Measurements from ENCODE around the gene DNAJC13. TPM values are rescaled to one million over a fixed set of nuclear protein-coding genes. Genes with fewer than 3 reads are reported as not detected.

Gene DNAJC13
- total RNA-seq, 1 experiment from 2014 or later = 24.7 TPM

- Histone ChIP-seq H3K79me2 (ENCODE audit: low read length) (no peaks in the 10 kb centered on the region), H3F3A (ENCODE audit: low read length, unreplicated experiment) (no peaks in the 10 kb centered on the region), H3K9me2 (replicated peaks; ENCODE audit: low read length) (no peaks in the 10 kb centered on the region), H3K4me1 (ENCODE audit: insufficient read depth, low read length) (no peaks in the 10 kb centered on the region), H3K4me2 (ENCODE audit: low read length) (no peak overlapping the region), H2AFZ (ENCODE audit: low read length) (no peak overlapping the region), H3K4me3 (ENCODE audit: low read length) (no peak overlapping the region), H3K9ac (ENCODE audit: low read length) (no peak overlapping the region), H3K27ac (ENCODE audit: low read length) (no peak overlapping the region), H4K20me1 (ENCODE audit: low read length) (no peaks in the 10 kb centered on the region), H3K27me3 (ENCODE audit: low read length) (no peaks in the 10 kb centered on the region), H3K36me3 (ENCODE audit: low read depth, low read length) (no peaks in the 10 kb centered on the region), H3K9me3 (ENCODE audit: low read length) (no peaks in the 10 kb centered on the region)
- CTCF ChIA-PET = no interaction called here
- ATAC-seq = no peak
- TF ChIP-seq EZH2 (IDR thresholded peaks at IDR 0.05; ENCODE audit: low read length, unreplicated experiment) (no peak), EZH2phosphoT487 (IDR thresholded peaks at IDR 0.05; ENCODE audit: borderline replicate concordance, low read length) (no peak)
- TF ChIP-seq, protein P1, sequence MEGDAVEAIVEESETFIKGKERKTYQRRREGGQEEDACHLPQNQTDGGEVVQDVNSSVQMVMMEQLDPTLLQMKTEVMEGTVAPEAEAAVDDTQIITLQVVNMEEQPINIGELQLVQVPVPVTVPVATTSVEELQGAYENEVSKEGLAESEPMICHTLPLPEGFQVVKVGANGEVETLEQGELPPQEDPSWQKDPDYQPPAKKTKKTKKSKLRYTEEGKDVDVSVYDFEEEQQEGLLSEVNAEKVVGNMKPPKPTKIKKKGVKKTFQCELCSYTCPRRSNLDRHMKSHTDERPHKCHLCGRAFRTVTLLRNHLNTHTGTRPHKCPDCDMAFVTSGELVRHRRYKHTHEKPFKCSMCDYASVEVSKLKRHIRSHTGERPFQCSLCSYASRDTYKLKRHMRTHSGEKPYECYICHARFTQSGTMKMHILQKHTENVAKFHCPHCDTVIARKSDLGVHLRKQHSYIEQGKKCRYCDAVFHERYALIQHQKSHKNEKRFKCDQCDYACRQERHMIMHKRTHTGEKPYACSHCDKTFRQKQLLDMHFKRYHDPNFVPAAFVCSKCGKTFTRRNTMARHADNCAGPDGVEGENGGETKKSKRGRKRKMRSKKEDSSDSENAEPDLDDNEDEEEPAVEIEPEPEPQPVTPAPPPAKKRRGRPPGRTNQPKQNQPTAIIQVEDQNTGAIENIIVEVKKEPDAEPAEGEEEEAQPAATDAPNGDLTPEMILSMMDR (conservative IDR thresholded peaks at IDR 0.05; ENCODE audit: low read depth, low read length) = no peak
- BruUV-seq (replicated peaks) = no TSS peak
- DNase-seq = no peak
- POLR2A ChIA-PET (ENCODE audit: unreplicated experiment) = no interaction called here
- intact Hi-C loops (cut with micrococcal nuclease) = no loop called here
Measured at GRCh38 chr3:132587401-132587800, 170.1 kb downstream of the DNAJC13 start.

Other genes starting within 250 kb of the DNAJC13 start
- gene ACP3, start 100.1 kb upstream of the DNAJC13 start, total RNA-seq (2014; rRNA removed) = 0.15 and 0.75 TPM in 2 replicates
- not detected in 2 replicates for gene ACKR4, start 179.8 kb downstream of the DNAJC13 start, total RNA-seq (2014; rRNA removed)
- 4.7 and 5.8 TPM in 2 replicates for gene ACAD11, start 242.3 kb downstream of the DNAJC13 start, total RNA-seq (2014; rRNA removed)
- 66.6 and 78.7 TPM in 2 replicates for gene UBA5, start 242.8 kb downstream of the DNAJC13 start, total RNA-seq (2014; rRNA removed)